IgD-negative memory B cell (primary cell): Measurements from ENCODE around the gene COX5B. TPM values are rescaled to one million over a fixed set of nuclear protein-coding genes. Genes with fewer than 3 reads are reported as not detected.
A peak's percentile ranks its signal among the peaks of the same experiment; 100 is the strongest.
"Not testable (repeated sequence)": the region's sequence is repeated elsewhere in the genome, so short reads cannot be mapped to it uniquely, and the experiment has no call there.

ENCODE experiments used
- H3K27ac Mint-ChIP-seq, 3 donors: one replicate each; pipeline ENCODE4 v1.8.0; 2020 to 2022; ENCODE audit warnings: mild to moderate bottlenecking in 3 of 3, mixed read lengths in 3 of 3, moderate library complexity in 1 of 3
- H3K27me3 Mint-ChIP-seq: one replicate; pipeline ENCODE4 v1.8.0; 2021; ENCODE audit warnings: mixed read lengths
- H3K36me3 Mint-ChIP-seq: one replicate; pipeline ENCODE4 v1.8.0; 2020; ENCODE audit warnings: mild to moderate bottlenecking, mixed read lengths
- H3K4me1 Mint-ChIP-seq, 3 donors: one replicate each; pipeline ENCODE4 v1.8.0; 2020 to 2022; ENCODE audit warnings: mixed read lengths in 3 of 3, mild to moderate bottlenecking in 1 of 3
- H3K4me3 Mint-ChIP-seq, 4 donors: one replicate each; pipeline ENCODE4 v1.8.0; 2020 to 2022; ENCODE audit warnings: mild to moderate bottlenecking in 4 of 4, mixed read lengths in 4 of 4, moderate library complexity in 3 of 4
- H3K9me3 Mint-ChIP-seq, 3 donors: one replicate each; pipeline ENCODE4 v1.8.0; 2020 to 2021; ENCODE audit warnings: mixed read lengths in 3 of 3, mild to moderate bottlenecking in 1 of 3
- polyA plus RNA-seq: library from polyadenylated mRNA; unstranded; fragments of 300-500 nt; fragmentation: Illumina TruSeq; gene quantifications from one replicate; pipeline ENCODE4 v1.2.3, GENCODE V29; 2021

COX5B gene
- 373 TPM for polyA plus RNA-seq

DNA sequence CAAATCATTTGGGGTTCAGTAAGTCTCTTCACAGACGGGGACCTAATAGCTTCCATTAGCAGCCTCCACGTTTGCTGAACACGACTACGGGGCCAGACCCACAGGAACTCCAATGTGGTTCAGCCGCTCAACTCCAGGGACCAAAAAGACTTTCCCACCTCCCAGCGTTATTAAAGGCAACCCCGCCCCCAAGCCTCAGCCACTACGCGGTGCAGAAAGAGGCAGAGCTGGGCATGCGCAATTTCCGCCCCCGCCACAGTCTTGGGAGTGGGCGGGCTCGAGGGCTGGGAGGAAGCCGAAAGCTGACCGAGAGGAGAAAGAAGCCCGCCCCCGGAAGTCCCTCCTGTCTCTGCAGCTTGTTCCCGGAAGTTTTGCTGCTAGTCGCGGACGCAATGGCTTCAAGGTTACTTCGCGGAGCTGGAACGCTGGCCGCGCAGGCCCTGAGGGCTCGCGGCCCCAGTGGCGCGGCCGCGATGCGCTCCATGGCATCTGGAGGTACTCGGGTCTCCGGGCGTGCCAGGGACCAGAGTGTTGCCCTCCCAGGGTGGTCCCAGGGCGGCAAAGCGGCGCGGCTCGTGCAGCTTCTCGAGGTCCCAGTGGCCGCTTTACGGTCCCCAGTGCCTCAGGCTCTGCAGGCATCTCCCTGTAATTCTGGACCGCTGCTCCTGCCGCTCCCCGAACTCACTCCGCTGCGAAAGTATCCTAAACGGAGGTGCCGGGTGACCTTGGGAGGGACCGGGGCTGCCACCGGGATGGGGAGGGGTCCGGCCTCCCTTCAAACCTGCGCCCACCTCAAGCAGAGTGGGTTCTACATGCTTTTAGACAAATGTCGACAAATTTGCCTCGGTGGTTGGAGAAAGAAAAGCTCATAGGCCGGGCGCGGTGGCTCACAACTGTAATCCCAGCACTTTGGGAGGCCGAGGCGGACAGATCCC lies at the start of gene COX5B:
COX5B (plus strand) TSS at position 368 of the 935 bp plus-strand sequence; CDS start at position 393, 25 bp downstream.
- H3K9me3 Mint-ChIP-seq = no peaks in the 10 kb centered on the region
- no peaks in the 10 kb centered on the region for H3K27me3 Mint-ChIP-seq
- peak within 1 kb of the TSS; percentile 93 to 97 (median 94) for H3K4me3 Mint-ChIP-seq
- no peaks in the 10 kb centered on the region for H3K36me3 Mint-ChIP-seq
- peaks cover 11 to 24% (median 13%) of the 10 kb centered on the region in 3 donors for H3K4me1 Mint-ChIP-seq
- H3K27ac Mint-ChIP-seq = peak within 1 kb of the TSS; percentile 85 to 97 (median 95)

GRCh38 chr2:97596180-97596579 lies 49.7 kb upstream of the COX5B start:
- H3K9me3 Mint-ChIP-seq, H3K4me3 Mint-ChIP-seq: not testable (repeated sequence)

GRCh38 chr2:97601537-97601936 lies 44.3 kb upstream of the COX5B start:
- not testable (repeated sequence) for H3K27ac Mint-ChIP-seq, H3K4me3 Mint-ChIP-seq, H3K9me3 Mint-ChIP-seq, H3K4me1 Mint-ChIP-seq, H3K36me3 Mint-ChIP-seq
- peaks cover 21% of the 10 kb centered on the region for H3K27me3 Mint-ChIP-seq

More at GRCh38 chr2:97596180-97596579, 49.7 kb upstream of the COX5B start:
- H3K27ac Mint-ChIP-seq, H3K36me3 Mint-ChIP-seq, H3K4me1 Mint-ChIP-seq: not testable (repeated sequence)
- peaks cover 11% of the 10 kb centered on the region for H3K27me3 Mint-ChIP-seq

DNA sequence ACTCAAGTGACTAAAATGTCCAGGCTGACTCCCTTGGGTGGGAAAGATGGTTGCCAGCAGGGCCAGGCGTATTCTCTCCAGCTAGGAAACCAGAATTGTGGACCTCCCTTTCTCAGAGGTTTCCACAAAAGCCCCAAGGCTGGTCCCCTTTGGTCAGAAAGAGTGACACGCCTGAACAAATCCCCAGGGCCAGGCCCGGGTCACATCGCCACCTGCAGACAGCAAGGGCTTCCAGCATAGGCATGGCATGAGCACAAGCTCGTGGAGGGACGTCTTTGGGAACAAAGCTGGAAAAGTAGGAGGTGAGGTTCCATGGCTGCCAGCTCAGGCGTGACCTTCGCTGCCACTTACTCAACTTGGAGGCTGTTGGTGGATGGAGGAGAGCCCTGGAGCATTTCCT lies 40.8 kb upstream of the COX5B start:
- H3K9me3 Mint-ChIP-seq, H3K27ac Mint-ChIP-seq, H3K4me3 Mint-ChIP-seq, H3K36me3 Mint-ChIP-seq, H3K4me1 Mint-ChIP-seq: not testable (repeated sequence)
- H3K27me3 Mint-ChIP-seq = peaks cover 15% of the 10 kb centered on the region

- H3K27ac Mint-ChIP-seq, H3K27me3 Mint-ChIP-seq, H3K36me3 Mint-ChIP-seq, H3K9me3 Mint-ChIP-seq, H3K4me3 Mint-ChIP-seq, H3K4me1 Mint-ChIP-seq: not testable (repeated sequence)
Measured at GRCh38 chr2:97605524-97606339, 40.1 kb upstream of the COX5B start.

DNA sequence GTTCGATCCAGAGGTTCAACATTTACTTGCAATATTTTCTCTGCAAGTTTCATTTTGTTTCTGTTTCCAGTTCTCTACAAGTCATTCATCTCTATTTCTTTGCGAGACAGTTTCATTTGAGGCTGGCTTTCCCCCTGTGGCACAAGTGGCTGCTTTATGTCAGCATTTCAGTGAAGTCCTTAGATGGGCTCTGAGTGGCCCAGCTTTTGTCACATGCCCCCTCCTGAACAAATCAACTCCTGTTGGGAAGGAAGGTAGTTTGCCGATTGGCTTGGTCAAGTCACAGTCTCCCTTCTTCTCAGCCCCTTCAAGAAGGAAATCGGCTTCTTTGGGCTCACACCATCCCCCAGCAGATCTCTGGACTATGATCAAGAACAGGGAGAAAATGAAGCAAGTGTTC lies 37.1 kb upstream of the COX5B start:
- H3K27me3 Mint-ChIP-seq, H3K4me1 Mint-ChIP-seq, H3K4me3 Mint-ChIP-seq, H3K9me3 Mint-ChIP-seq, H3K36me3 Mint-ChIP-seq, H3K27ac Mint-ChIP-seq: not testable (repeated sequence)

DNA sequence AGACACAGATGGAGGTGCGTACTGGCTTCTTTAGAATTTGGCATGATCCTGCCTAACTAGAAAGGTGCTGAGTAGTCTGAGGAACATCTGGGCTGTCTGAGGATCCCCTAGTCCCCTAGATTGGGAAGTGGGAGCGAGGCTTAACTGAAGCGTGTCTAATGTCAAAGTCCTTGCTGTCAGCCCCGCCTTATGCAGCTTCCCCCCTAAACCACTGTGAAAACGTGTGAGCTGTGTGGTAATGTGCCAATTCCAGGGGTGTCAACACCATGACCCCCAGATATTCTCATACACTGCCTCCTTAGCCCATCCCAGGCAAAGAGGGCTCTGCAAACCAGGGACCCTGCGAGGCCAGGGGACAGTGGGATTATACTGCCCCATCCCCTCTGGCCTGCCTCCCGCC lies 34.0 kb upstream of the COX5B start:
- H3K4me1 Mint-ChIP-seq, H3K27me3 Mint-ChIP-seq, H3K4me3 Mint-ChIP-seq, H3K36me3 Mint-ChIP-seq, H3K9me3 Mint-ChIP-seq, H3K27ac Mint-ChIP-seq: not testable (repeated sequence)

- not testable (repeated sequence) for H3K36me3 Mint-ChIP-seq, H3K27ac Mint-ChIP-seq, H3K9me3 Mint-ChIP-seq, H3K4me1 Mint-ChIP-seq, H3K27me3 Mint-ChIP-seq, H3K4me3 Mint-ChIP-seq
Measured at GRCh38 chr2:97615746-97616145, 30.1 kb upstream of the COX5B start.

GRCh38 chr2:97617911-97618310 lies 28.0 kb upstream of the COX5B start:
- no peak overlapping the region for H3K4me3 Mint-ChIP-seq
- H3K27me3 Mint-ChIP-seq = no peaks in the 10 kb centered on the region
- H3K4me1 Mint-ChIP-seq = no peaks in the 10 kb centered on the region
- H3K27ac Mint-ChIP-seq = no peak overlapping the region
- H3K9me3 Mint-ChIP-seq = no peaks in the 10 kb centered on the region
- no peaks in the 10 kb centered on the region for H3K36me3 Mint-ChIP-seq

- H3K27me3 Mint-ChIP-seq, H3K4me1 Mint-ChIP-seq, H3K27ac Mint-ChIP-seq, H3K9me3 Mint-ChIP-seq, H3K4me3 Mint-ChIP-seq, H3K36me3 Mint-ChIP-seq: not testable (repeated sequence)
Measured at GRCh38 chr2:97618939-97619827, 26.7 kb upstream of the COX5B start.

DNA sequence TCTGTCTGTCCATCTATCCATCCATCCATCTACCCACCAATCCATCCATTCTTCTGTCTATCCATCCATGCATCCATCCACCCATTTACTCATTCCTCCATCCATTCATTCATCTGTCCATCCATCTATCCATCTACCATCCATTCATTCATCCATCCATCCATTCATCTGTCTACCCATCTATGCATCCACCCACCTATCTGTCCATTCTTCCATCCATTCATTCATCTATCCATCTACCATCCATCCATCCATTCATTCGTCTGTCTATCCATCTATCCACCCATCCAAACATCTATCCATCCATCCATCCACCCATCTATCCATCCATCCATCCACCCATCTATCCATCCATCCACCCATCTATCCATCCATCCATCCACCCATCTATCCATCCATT lies 25.4 kb upstream of the COX5B start:
- H3K4me1 Mint-ChIP-seq, H3K27me3 Mint-ChIP-seq, H3K36me3 Mint-ChIP-seq, H3K27ac Mint-ChIP-seq, H3K9me3 Mint-ChIP-seq, H3K4me3 Mint-ChIP-seq: not testable (repeated sequence)

- not testable (repeated sequence) for H3K4me1 Mint-ChIP-seq, H3K9me3 Mint-ChIP-seq, H3K36me3 Mint-ChIP-seq, H3K27me3 Mint-ChIP-seq, H3K4me3 Mint-ChIP-seq, H3K27ac Mint-ChIP-seq
Measured at GRCh38 chr2:97622976-97623375, 22.9 kb upstream of the COX5B start.

DNA sequence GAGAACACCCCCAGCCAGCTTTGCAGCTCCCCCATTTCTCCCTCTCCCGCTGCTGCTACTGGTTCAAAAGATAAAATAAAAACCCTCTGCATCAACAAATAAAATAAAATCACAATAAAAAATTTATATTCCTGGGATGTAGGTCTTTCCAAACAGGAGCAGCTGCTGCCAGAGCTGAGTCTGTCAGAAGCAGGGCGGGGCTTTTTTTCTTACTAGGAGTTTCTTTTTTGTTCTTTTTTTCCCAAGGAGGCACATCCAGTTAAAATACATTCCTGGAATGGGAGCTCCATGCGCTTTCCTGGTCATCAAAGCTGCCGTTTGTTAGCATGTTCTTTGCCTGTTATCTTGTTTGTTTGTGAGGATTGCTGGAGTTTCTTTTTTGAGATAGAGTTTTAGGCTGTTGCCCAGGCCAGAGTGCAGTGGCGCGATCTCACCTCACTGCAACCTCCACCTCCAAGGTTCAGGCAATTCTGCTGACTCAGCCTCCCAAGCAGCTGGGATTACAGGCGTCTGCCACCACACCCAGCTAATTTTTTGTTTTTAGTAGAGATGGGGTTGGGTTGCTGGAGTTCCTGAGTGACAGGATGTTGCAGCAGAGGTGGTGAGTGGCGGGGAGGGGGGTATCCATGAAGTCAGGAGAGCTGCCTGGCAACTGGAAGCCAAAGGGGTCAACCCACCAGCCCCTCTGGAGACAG lies 20.4 kb upstream of the COX5B start:
- H3K9me3 Mint-ChIP-seq, H3K36me3 Mint-ChIP-seq, H3K4me3 Mint-ChIP-seq, H3K27me3 Mint-ChIP-seq, H3K4me1 Mint-ChIP-seq, H3K27ac Mint-ChIP-seq: not testable (repeated sequence)

DNA sequence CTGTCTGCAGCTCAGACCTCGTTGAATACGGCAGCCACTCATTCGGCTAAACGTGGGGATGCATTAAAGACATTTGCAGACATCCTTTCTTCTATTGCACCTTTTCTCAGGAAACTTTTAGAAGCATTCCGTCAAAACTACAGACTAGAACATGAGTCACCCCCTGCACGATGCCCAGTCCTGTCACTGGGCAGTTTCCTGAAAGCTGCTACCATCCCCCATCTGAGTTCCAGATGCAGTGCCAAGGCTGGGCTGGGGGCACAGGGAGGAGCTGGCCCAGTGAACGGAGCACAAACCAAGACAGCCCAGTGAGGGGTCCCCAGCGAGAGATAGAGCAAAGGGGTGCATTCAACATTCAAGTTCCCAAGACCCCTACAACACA lies 19.8 kb upstream of the COX5B start:
- not testable (repeated sequence) for H3K36me3 Mint-ChIP-seq, H3K4me3 Mint-ChIP-seq, H3K27me3 Mint-ChIP-seq, H3K27ac Mint-ChIP-seq, H3K4me1 Mint-ChIP-seq, H3K9me3 Mint-ChIP-seq
